BLaER1 (cell line): ENCODE results near the gene AGMO.
"Not testable (repeated sequence)": the region's sequence is repeated elsewhere in the genome, so short reads cannot be mapped to it uniquely, and the experiment has no call there.

Experiments used
- H3K27ac ChIP-seq: shearing (Covaris generic); formaldehyde crosslinking; 2 replicates; pipeline ENCODE4 v1.8.1; 2022
- H3K27me3 ChIP-seq: shearing (Covaris generic); formaldehyde crosslinking; 2 replicates; pipeline ENCODE4 v1.8.1; 2022
- H3K36me3 ChIP-seq: shearing (Covaris generic); formaldehyde crosslinking; 2 replicates; pipeline ENCODE4 v1.8.1; 2022
- H3K4me1 ChIP-seq: shearing (Covaris generic); formaldehyde crosslinking; 2 replicates; pipeline ENCODE4 v1.8.1; 2022
- H3K4me2 ChIP-seq: shearing (Covaris generic); formaldehyde crosslinking; 2 replicates; pipeline ENCODE4 v1.8.1; 2022
- H3K4me3 ChIP-seq: shearing (Covaris generic); formaldehyde crosslinking; 2 replicates; pipeline ENCODE4 v1.8.1; 2022
- H3K9ac ChIP-seq: shearing (Covaris generic); formaldehyde crosslinking; 2 replicates; pipeline ENCODE4 v1.8.1; 2022
- H3K9me3 ChIP-seq: shearing (Covaris generic); formaldehyde crosslinking; 2 replicates; pipeline ENCODE4 v1.8.1; 2022
- H4K20me1 ChIP-seq: shearing (Covaris generic); formaldehyde crosslinking; 2 replicates; pipeline ENCODE4 v1.8.1; 2022
- Cebpa-rat ChIP-seq: shearing (Covaris generic); IDR thresholded peaks from 2 replicates; pipeline ENCODE4 v1.8.1; 2022

Gene AGMO

GRCh38 chr7:15313361-15313760 is 248.5 kb downstream of the AGMO start:
- Histone ChIP-seq H3K27me3 (no peaks in the 10 kb centered on the region), H4K20me1 (no peaks in the 10 kb centered on the region), H3K4me1 (no peaks in the 10 kb centered on the region), H3K9ac (no peak overlapping the region), H3K9me3 (no peaks in the 10 kb centered on the region), H3K36me3 (no peaks in the 10 kb centered on the region), H3K4me2 (no peak overlapping the region), H3K27ac (no peak overlapping the region), H3K4me3 (no peak overlapping the region)
- no peak for TF ChIP-seq Cebpa-rat

GRCh38 chr7:15309872-15310271 is 251.9 kb downstream of the AGMO start:
- no peaks in the 10 kb centered on the region for H3K9me3 ChIP-seq
- no peaks in the 10 kb centered on the region for H4K20me1 ChIP-seq
- no peaks in the 10 kb centered on the region for H3K36me3 ChIP-seq
- H3K27me3 ChIP-seq, result no peaks in the 10 kb centered on the region
- no peak for TF ChIP-seq Cebpa-rat
- no peak overlapping the region for H3K4me2 ChIP-seq
- no peaks in the 10 kb centered on the region for H3K4me1 ChIP-seq
- H3K27ac ChIP-seq, result no peak overlapping the region
- H3K9ac ChIP-seq, result no peak overlapping the region
- H3K4me3 ChIP-seq, result no peak overlapping the region

- Histone ChIP-seq H3K36me3 (no peaks in the 10 kb centered on the region), H3K9me3 (no peaks in the 10 kb centered on the region)
- TF ChIP-seq Cebpa-rat, result no peak; the same call in 1 of the 2 replicates
Measured at GRCh38 chr7:15308821-15309220, 253.0 kb downstream of the AGMO start.

GRCh38 chr7:15306296-15306695 is 255.5 kb downstream of the AGMO start:
- H3K27ac ChIP-seq, result no peak overlapping the region
- no peaks in the 10 kb centered on the region for H4K20me1 ChIP-seq
- no peaks in the 10 kb centered on the region for H3K4me1 ChIP-seq
- no peak overlapping the region for H3K4me2 ChIP-seq
- no peak overlapping the region for H3K4me3 ChIP-seq
- no peak overlapping the region for H3K9ac ChIP-seq
- H3K9me3 ChIP-seq, result no peaks in the 10 kb centered on the region
- TF ChIP-seq Cebpa-rat, result no peak
- no peaks in the 10 kb centered on the region for H3K27me3 ChIP-seq
- no peaks in the 10 kb centered on the region for H3K36me3 ChIP-seq

More at GRCh38 chr7:15308821-15309220, 253.0 kb downstream of the AGMO start:
- H3K27ac ChIP-seq, result no peak overlapping the region
- no peaks in the 10 kb centered on the region for H4K20me1 ChIP-seq
- no peaks in the 10 kb centered on the region for H3K4me1 ChIP-seq
- no peak overlapping the region for H3K4me3 ChIP-seq
- no peak overlapping the region for H3K4me2 ChIP-seq
- no peak overlapping the region for H3K9ac ChIP-seq
- H3K27me3 ChIP-seq, result no peaks in the 10 kb centered on the region

GRCh38 chr7:15305002-15305600 is 256.7 kb downstream of the AGMO start:
- H3K4me3 ChIP-seq, result no peak overlapping the region
- no peaks in the 10 kb centered on the region for H3K27me3 ChIP-seq
- no peak overlapping the region for H3K4me2 ChIP-seq
- no peak overlapping the region for H3K27ac ChIP-seq
- no peaks in the 10 kb centered on the region for H3K9me3 ChIP-seq
- H4K20me1 ChIP-seq, result no peaks in the 10 kb centered on the region
- no peaks in the 10 kb centered on the region for H3K4me1 ChIP-seq
- no peak overlapping the region for H3K9ac ChIP-seq
- TF ChIP-seq Cebpa-rat, result no peak
- H3K36me3 ChIP-seq, result no peaks in the 10 kb centered on the region

GRCh38 chr7:15303357-15303756 is 258.5 kb downstream of the AGMO start:
- Histone ChIP-seq H3K36me3 (no peaks in the 10 kb centered on the region), H3K4me1 (no peaks in the 10 kb centered on the region), H3K9me3 (no peaks in the 10 kb centered on the region), H3K27ac (no peak overlapping the region), H3K4me3 (no peak overlapping the region), H3K9ac (no peak overlapping the region), H3K4me2 (no peak overlapping the region), H4K20me1 (no peaks in the 10 kb centered on the region), H3K27me3 (no peaks in the 10 kb centered on the region)
- TF ChIP-seq Cebpa-rat, result no peak

- H3K9me3 ChIP-seq, H3K9ac ChIP-seq, H3K27ac ChIP-seq, H3K4me1 ChIP-seq, H3K4me3 ChIP-seq, H3K4me2 ChIP-seq, H4K20me1 ChIP-seq, H3K36me3 ChIP-seq, H3K27me3 ChIP-seq: not testable (repeated sequence)
Measured at GRCh38 chr7:15300986-15301385, 260.8 kb downstream of the AGMO start.

GRCh38 chr7:15292138-15292537 is 269.7 kb downstream of the AGMO start:
- no peak overlapping the region for H3K27ac ChIP-seq
- H3K36me3 ChIP-seq, result no peaks in the 10 kb centered on the region
- H4K20me1 ChIP-seq, result no peaks in the 10 kb centered on the region
- no peaks in the 10 kb centered on the region for H3K4me1 ChIP-seq
- H3K4me2 ChIP-seq, result no peak overlapping the region
- H3K9me3 ChIP-seq, result no peaks in the 10 kb centered on the region
- no peak overlapping the region for H3K9ac ChIP-seq
- no peak for TF ChIP-seq Cebpa-rat
- H3K27me3 ChIP-seq, result no peaks in the 10 kb centered on the region
- no peak overlapping the region for H3K4me3 ChIP-seq

- H3K36me3 ChIP-seq, result no peaks in the 10 kb centered on the region
- no peak overlapping the region for H3K4me2 ChIP-seq
- H3K27me3 ChIP-seq, result no peaks in the 10 kb centered on the region
- no peaks in the 10 kb centered on the region for H3K4me1 ChIP-seq
- no peaks in the 10 kb centered on the region for H4K20me1 ChIP-seq
- no peaks in the 10 kb centered on the region for H3K9me3 ChIP-seq
- no peak overlapping the region for H3K27ac ChIP-seq
- no peak overlapping the region for H3K4me3 ChIP-seq
- H3K9ac ChIP-seq, result no peak overlapping the region
- TF ChIP-seq Cebpa-rat, result no peak
Measured at GRCh38 chr7:15291699-15292098, 270.1 kb downstream of the AGMO start.

GRCh38 chr7:15288741-15289140 is 273.1 kb downstream of the AGMO start:
- Histone ChIP-seq H3K27me3 (no peaks in the 10 kb centered on the region), H3K9ac (no peak overlapping the region), H3K36me3 (no peaks in the 10 kb centered on the region), H3K27ac (no peak overlapping the region), H3K4me3 (no peak overlapping the region), H3K4me1 (no peaks in the 10 kb centered on the region), H3K4me2 (no peak overlapping the region), H3K9me3 (no peaks in the 10 kb centered on the region), H4K20me1 (no peaks in the 10 kb centered on the region)
- TF ChIP-seq Cebpa-rat, result no peak

GRCh38 chr7:15284396-15284795 is 277.4 kb downstream of the AGMO start:
- Histone ChIP-seq H3K4me1 (no peaks in the 10 kb centered on the region), H4K20me1 (no peaks in the 10 kb centered on the region), H3K27me3 (no peaks in the 10 kb centered on the region), H3K4me2 (no peak overlapping the region), H3K9me3 (0 out of 2 replicates have a peak, but pooled peaks cover 8% of the 10 kb centered on the region), H3K9ac (no peak overlapping the region), H3K4me3 (no peak overlapping the region), H3K36me3 (no peaks in the 10 kb centered on the region), H3K27ac (no peak overlapping the region)
- TF ChIP-seq Cebpa-rat, result no peak
